GM19328 (cell line): ENCODE data around the gene ECI1.
"Not testable (repeated sequence)": the region's sequence is repeated elsewhere in the genome, so short reads cannot be mapped to it uniquely, and the experiment has no call there.

Experiments
- ATAC-seq: cut with Tn5 transposase; IDR thresholded peaks from one replicate; pipeline ENCODE4 v1.9.1; 2021; ENCODE audit warnings: mild to moderate bottlenecking, moderate library complexity; ENCODE audit not compliant: unreplicated experiment

ECI1 gene

GRCh38 chr16:2280461-2280860 is 29.1 kb upstream of the ECI1 start:
- ATAC-seq = no peak

DNA sequence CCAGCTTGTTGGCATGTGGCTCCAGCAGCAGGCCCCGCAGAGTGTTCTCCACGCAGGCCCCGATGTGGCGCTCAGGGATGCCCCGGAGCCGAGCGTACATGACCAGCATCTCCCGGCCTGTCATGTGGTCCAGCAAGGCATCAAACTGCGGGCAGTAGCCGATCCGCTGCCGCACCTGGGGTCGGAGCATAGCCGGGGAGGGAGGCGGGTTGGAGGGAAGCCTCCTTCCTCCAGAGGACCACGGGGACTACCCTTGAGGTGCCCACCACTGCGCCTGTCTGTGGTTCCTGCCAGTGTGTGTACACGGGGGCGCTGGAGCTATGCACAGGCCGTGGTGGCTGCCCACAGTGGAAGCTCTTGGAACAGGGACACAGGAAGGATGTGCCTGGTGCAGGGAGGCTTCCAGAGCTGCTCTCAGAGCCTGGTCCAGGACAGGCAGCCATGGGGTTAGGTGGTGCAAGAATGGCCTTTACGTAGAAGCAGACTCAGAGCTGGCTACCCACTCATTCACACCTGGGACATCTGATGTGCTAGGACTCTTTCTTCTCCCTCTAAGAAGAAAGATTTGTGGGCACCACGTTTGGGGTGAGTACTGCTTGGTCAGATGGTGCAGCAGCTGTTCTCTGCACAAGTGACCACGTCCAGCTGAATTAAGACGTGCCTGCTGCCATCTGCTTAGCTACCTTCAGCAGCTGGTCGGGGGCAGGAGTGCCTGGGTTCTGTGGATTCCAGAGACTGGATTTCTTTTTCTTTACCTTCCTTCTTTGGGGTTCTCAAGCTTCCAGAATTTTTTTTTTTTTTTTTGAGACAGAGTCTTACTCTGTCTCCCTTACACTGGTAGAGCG is 27.8 kb upstream of the ECI1 start:
- ATAC-seq = no peak

GRCh38 chr16:2278272-2278608 is 26.9 kb upstream of the ECI1 start:
- ATAC-seq = no peak

GRCh38 chr16:2277466-2278271 is 26.3 kb upstream of the ECI1 start:
- ATAC-seq = no peak

DNA sequence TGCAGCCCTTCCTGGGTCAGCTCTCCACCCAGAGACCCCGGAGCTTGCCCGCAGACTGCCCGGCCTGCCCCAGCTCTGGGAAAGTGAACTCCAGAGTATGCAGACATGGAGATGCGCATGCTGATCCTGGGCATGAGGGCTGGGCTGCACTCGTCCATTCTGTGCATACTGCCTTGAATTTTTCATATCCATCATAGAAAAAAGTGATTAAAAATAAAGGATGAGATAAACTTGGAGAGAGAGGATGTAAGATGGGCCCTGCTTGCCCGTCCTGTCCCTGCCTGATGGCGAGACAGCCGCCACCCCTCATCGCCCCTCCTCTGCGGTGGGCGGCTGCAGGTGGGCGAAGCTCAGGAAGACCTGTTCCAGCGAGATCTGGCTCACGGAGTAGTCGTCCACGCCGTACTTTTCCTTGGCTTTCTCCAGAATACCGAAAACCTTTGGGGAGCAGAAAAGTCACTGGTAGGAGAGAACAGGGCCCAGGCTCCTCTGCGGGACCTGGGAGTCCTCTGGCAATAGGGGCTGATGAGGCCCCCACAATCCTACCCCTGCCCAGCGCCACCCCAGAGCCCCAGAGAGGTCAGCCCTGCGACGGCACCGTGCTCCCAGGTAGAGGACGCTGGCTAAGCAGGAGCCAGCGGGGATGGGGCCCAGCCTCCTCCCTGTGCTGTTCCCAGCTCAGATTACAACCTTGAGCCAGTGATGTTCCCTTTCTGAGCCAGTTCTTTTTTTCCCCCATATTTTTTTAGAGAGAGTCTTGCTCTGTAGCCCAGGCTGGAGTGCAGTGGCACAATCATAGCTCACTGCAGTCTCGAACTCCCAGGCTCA is 25.2 kb upstream of the ECI1 start:
- ATAC-seq = no peak

GRCh38 chr16:2275476-2276367 is 24.3 kb upstream of the ECI1 start:
- no peak for ATAC-seq

DNA sequence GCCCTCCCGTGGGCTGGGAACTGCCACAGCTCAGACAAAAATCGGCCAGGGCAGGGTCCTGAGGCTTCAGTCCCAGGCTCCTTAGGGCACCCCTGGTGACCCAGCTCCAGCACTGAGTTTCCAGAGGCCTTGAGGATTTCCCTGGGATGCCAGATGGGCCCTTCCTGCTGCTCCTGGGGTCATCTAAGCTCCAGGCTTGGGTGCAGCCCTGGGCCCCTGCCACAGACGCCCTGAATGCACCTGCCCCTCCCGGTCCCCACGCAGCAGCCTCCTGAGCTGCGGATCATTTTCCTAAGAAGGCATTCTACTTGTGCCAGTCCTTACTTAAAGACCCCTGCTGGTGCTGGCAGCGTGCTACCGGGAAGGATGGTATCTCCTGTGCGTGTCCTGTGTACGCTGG is 22.5 kb upstream of the ECI1 start:
- ATAC-seq = no peak

DNA sequence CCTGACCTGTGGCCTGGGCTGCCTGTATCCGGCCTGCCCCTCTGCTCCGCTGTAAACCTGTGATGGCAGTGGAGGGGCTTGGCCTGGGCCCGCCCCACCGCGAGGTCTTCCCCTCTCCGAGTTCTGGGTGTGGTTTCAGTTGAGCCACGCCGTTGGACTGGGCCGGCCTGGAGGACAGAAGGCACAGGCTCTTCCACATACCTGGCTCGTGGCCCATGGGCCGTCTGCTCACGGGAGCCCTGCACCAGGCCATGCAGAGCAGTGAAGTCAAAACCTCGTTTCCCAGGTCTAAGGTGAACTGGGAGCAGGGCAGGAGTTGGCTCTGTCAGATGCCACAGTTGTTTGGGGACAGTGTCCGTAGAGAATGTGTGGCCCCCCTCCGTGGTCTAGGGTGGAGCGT is 22.1 kb upstream of the ECI1 start:
- ATAC-seq = no peak

DNA sequence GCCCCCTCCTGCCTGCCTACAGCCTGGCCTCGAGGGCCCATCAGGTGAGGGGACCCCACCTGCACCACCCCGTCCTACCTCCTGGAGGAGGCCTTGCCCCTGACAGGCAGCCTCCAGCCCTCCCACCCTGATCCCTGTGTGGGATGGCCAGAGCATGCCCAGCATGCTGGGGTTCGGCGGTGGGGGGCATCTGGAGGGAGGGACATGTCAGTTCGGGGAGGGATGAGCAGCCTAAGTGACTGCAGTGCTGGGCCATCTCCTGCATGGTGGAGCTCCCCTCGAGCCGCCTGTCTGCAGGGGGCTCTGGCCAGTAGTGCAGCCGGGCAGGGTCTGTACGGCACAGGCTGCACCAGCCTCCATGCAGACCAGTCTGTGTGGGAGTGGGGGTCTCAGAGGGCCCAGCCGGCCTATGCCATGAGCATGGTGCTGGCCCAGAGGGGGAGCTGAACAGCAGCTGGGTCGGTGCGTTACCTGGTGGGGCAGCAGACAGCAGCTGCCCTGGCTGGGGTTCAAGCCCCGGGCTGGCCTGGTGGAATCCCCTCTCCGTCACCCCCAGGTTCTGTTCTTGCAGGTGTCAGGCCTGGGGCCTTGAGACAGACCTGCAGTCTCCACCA is 20.6 kb upstream of the ECI1 start:
- ATAC-seq = no peak

GRCh38 chr16:2270588-2271470 is 19.4 kb upstream of the ECI1 start:
- ATAC-seq = no peak

GRCh38 chr16:2270070-2270462 is 18.7 kb upstream of the ECI1 start:
- ATAC-seq = no peak

GRCh38 chr16:2267913-2268666 is 16.7 kb upstream of the ECI1 start, which contains the start of gene RNPS1:
Gene RNPS1, minus strand, starts transcription at chr16:2268126. Its CDS starts 3,483 bp downstream, at chr16:2264643.
- peak; percentile 76 for ATAC-seq

GRCh38 chr16:2267505-2267912 is 16.1 kb upstream of the ECI1 start:
- ATAC-seq = peak; percentile 55

- ATAC-seq = not testable (repeated sequence)
These were observed 15.5 kb upstream of the ECI1 start for GRCh38 chr16:2266887-2267286.

DNA sequence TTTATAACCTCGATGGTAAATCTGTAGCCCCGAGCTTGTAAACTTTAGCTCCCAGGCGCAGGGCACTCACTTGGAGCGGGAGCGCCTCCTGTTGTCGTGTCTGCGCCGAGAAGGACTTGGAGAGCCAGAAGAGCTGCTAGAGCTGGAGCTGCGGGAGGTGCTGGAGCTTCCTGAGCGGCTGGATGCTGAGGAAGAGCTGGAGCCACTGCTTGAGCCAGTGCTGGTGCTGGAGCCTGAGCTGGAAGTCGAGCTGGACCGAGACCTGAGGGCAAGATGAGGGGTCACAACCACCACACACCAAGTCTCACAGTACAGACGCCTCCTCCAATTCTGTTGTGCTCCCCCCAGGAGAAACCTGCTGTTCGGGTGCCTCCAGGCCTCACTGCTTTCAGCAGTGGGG is 11.6 kb upstream of the ECI1 start:
- ATAC-seq = not testable (repeated sequence)

- no peak for ATAC-seq
These were observed 8.9 kb upstream of the ECI1 start for GRCh38 chr16:2260250-2260649.

GRCh38 chr16:2258530-2258929 is 7.1 kb upstream of the ECI1 start:
- not testable (repeated sequence) for ATAC-seq

DNA sequence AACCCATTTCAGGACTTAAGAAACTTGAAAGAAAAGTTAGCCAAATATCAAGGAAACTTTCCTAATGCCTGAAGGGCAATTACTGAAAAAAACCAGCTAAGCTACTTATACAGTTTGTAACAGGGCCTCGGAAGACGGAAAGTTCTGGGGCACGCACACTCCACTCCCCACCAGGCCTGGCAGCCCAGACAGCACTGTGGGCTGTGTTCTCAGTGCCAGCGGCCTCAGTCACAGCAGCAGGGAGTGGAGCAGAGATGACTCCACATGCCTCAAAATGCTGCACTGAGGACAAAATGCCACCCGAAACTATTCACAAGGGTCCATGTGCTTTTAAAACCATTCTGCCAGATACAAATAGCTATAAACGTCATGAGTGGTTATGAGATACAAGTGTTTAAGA is 6.3 kb upstream of the ECI1 start:
- ATAC-seq = no peak
